ENCODE results near the gene SUCO.

GRCh38 chr1:172640111-172640510 lies 107.2 kb downstream of the SUCO start:
- no peak for TF ChIP-seq CTCF (conservative IDR thresholded peaks at IDR 0.05; ENCODE audit: low read depth in 2 of 2)
- no peak for TF ChIP-seq EZH2 (IDR thresholded peaks at IDR 0.05; ENCODE audit: low read depth, unreplicated experiment)
- no peak for TF ChIP-seq REST (IDR thresholded peaks at IDR 0.05; ENCODE audit: unreplicated experiment)
- no peak for TF ChIP-seq EZH2phosphoT487 (IDR thresholded peaks at IDR 0.05; ENCODE audit: unreplicated experiment)
- TF ChIP-seq CREB1 (CRISPR knock-in tag; IDR thresholded peaks at IDR 0.05; ENCODE audit: low read depth), result no peak
- no peak for TF ChIP-seq POLR2AphosphoS5 (IDR thresholded peaks at IDR 0.05; ENCODE audit: low read depth)
- no peak for TF ChIP-seq JUNB (IDR thresholded peaks at IDR 0.05; ENCODE audit: unreplicated experiment)
- TF ChIP-seq NANOG (IDR thresholded peaks at IDR 0.05; ENCODE audit: borderline replicate concordance), result no peak
